Pons (tissue), 1 donor: ENCODE measurements around the gene FANCD2OS.
"Not testable (repeated sequence)": the region's sequence is repeated elsewhere in the genome, so short reads cannot be mapped to it uniquely, and the experiment has no call there.

Experiments used
- DNase-seq: peaks from one replicate; pipeline ENCODE4 v3.0.0-alpha.2; 2016; ENCODE audit warnings: low spot score

Gene FANCD2OS

DNA sequence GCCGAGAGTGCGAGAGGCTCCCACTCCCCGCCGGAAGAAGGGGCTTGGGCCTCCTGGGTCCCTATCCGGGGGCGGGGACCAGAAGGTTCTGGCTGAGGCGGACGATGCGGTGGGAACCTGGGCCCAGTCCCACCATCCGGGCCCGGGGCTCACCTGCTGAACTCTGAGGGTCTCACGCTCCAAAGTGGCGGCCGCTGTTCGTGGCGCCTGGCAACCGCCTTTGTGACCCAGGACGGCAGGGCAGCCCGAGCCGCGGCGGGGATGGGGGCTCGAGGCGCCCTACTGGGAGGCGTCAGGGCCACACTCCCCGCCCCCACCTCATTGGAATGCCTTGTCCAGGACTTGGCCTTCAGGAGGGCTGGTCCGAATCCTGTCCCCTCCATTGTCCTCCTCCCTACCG, at the start of gene FANCD2OS:
TSS of gene FANCD2OS (minus strand) at position 165 of the 400 bp plus-strand sequence. CDS start 3,481 bp downstream, outside the sequence.
- no peak for DNase-seq

GRCh38 chr3:10157031-10157430, 49.0 kb upstream of the FANCD2OS start:
- no peak for DNase-seq

- no peak for DNase-seq
These were observed 47.6 kb upstream of the FANCD2OS start for GRCh38 chr3:10155658-10156057.

- DNase-seq, result no peak
These were observed 47.0 kb upstream of the FANCD2OS start for GRCh38 chr3:10155123-10155472.

- no peak for DNase-seq
These were observed 46.5 kb upstream of the FANCD2OS start for GRCh38 chr3:10154335-10155122.

DNA sequence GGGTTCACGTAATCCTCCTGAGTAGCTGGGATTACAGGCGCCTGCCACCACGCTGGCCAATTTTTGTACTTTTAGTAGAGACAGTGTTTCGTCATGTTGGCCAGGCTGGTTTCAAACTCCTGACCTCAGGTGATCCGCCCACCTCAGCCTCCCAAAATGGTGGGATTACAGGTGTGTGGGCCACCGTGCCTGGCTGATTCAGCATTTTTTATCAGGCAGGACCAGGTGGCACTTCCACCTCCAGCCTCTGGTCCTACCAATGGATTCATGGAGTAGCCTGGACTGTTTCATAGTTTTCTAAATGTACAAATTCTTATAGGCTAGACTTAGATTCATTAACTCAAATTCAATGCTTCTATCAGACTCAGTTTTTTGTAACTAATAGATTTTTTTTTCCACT, 42.9 kb upstream of the FANCD2OS start:
- DNase-seq, result no peak

DNA sequence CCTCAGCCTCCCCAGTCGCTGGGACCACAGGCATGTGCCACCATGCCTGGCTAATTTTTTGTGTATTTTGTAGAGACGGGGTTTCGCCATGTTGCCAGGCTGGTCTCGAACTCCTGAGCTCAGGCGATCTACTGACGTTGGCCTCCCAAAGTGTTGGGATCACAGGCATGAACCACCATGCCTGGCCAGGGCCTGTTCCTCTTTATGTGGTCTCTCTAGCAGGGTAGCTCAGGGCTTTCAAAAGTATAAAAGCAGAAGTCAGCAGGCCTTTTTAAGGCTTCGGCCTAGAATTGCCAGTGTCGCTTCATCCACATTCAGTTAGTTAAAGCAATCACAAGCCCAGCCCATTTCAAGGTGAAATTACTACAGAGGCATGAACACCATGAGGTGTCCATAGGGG, 41.2 kb upstream of the FANCD2OS start:
- DNase-seq, result no peak

GRCh38 chr3:10145685-10146084, 37.6 kb upstream of the FANCD2OS start:
- DNase-seq, result peak; percentile 44

- DNase-seq, result no peak
These were observed 34.9 kb upstream of the FANCD2OS start for GRCh38 chr3:10142707-10143560.

GRCh38 chr3:10140996-10141546, 33.0 kb upstream of the FANCD2OS start:
- DNase-seq, result no peak

GRCh38 chr3:10137178-10137577, 29.1 kb upstream of the FANCD2OS start:
- no peak for DNase-seq

- DNase-seq, result no peak
These were observed 28.5 kb upstream of the FANCD2OS start for GRCh38 chr3:10136426-10137005.

- DNase-seq, result not testable (repeated sequence)
These were observed 27.8 kb upstream of the FANCD2OS start for GRCh38 chr3:10135872-10136271.

GRCh38 chr3:10122724-10123123, 14.7 kb upstream of the FANCD2OS start:
- no peak for DNase-seq

DNA sequence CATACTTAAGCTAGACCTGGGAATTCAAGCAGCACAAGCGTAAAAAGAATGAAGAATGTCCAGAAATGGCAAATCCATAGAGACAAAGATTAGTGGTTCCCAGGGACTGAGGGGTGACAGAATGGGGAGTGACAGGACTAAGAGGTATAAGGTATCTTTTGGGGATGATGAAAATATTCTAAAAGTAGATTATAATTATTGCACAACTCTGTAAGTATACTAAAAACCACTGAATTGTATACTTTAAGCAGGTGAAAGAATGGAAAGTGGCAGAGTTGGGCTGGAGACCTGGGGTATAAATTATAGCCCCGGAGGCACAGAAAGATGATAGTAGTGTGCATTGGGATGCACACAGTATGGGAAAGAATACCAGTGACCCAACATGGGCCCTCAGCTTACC, 13.0 kb upstream of the FANCD2OS start:
- no peak for DNase-seq

DNA sequence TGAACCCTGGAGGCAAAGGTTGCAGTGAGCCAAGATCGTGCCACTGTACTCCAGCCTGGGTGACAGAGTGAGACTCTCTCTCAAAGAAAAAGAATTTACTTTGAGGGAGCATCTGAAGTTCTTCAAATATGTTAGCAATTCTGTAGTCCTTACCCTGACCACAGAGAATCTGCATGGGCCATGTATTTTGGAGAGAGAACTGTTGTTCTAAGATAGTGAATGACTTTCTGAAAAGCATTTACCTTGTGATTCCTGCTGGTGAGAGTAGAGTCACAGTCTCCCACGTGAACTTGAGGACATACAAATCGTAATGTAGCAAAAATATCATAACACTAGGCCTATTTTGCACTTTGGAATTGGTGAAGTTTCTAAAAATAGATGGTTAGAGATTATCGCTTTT, 11.3 kb upstream of the FANCD2OS start:
- no peak for DNase-seq

GRCh38 chr3:10116928-10117327, 8.9 kb upstream of the FANCD2OS start:
- DNase-seq, result no peak

DNA sequence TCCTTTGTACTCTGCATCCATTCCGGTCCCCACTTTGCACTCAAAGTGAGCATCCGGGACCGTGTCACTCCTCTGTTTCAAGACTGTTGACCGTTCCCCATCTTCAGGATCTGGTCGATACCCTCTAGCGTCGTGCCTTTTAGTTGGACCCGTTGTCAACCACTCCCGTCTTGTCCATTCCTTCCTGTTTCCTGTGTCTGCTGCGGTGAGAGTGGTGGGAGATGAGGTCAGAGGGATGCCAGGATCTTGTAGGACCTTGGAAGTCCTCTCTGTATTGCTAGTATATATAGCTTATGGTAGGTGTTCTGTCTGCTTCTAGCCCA, 8.0 kb upstream of the FANCD2OS start:
- no peak for DNase-seq

DNA sequence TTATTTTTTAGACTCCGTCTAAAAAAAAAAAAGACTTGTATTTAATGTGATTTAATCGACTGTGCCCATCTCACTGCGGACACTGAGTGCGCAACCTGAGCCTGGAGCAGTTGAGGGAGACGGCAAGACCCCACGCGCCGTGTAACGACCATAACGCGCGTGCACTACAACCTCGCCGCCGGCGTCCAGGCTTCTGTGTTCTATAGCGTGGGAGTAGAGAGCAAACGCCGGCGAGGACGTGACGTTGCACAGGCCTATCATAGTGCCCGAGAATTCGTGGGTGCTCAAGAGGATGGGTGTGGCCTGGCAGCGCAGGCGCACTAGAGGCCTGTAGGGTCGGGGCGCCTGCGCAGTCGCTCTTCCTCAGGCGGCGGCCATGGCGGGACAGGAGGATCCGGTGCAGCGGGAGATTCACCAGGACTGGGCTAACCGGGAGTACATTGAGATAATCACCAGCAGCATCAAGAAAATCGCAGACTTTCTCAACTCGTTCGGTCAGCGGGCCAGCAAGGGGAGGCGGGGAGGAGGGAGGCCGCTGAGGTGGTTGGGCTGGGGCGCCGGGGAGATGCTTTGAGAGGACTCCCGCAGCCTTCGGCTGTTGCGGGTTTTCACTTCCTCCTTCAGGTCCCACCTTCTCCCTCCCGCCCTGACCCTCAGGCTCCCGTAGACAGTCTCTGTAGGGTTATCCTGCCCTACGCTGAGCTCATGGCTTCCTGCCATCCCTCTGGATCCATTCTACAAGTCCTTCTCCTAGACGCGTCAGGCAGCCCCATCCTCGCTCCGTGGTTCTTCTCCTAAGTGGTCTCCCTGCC, 7.5 kb upstream of the FANCD2OS start, which contains the start of gene BRK1:
TSS of gene BRK1 (plus strand) at position 350 of the 812 bp plus-strand sequence. CDS start at position 377, 27 bp downstream.
- DNase-seq, result peak; percentile 97

- no peak for DNase-seq
These were observed 1.1 kb downstream of the FANCD2OS start for GRCh38 chr3:10106919-10107318.

- DNase-seq, result no peak
These were observed 9.0 kb downstream of the FANCD2OS start for GRCh38 chr3:10099041-10099440.

DNA sequence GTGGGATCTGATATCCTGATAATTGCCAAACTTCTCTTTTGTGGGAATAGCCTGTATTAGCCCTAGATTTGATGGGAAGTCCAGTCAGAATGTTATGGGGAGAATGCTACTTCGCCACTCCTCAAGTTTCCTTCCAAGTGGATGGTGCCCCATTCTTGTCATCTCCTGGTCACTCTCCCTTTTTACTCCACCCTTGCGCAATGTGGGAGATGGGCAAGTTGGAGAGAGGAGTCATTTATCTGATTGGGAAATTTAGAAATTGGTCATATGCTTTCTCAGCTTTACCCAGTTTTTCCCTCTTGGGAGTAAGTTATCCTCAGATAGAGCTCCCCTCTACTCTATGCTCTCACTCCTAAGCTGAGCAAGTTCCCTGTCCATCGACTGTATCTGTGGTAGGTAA, 14.4 kb downstream of the FANCD2OS start:
- no peak for DNase-seq
